SK-N-SH (cell line): ENCODE data around the gene FAM120A. TPM values are rescaled to one million over a fixed set of nuclear protein-coding genes. Genes with fewer than 3 reads are reported as not detected.

Source experiments
- CTCF ChIA-PET: fragments of 300-600, 350-600 bp; formaldehyde crosslinking; extraction: SDS; loops from one replicate; lab custom pipeline; 2021; lab: Yijun Ruan, JAX
- POLR2A ChIA-PET: fragments of 350-600 bp; sonication (Branson Sonifier 250); formaldehyde crosslinking; extraction: SDS; loops from one replicate; lab custom pipeline; 2020; ENCODE audit warnings: antibody characterized with exemption, inconsistent platforms; lab: Yijun Ruan, JAX
- DNase-seq: peaks from one replicate; pipeline ENCODE4 v3.0.0; 2012
- H2AFZ ChIP-seq: fragments of 200-600 bp; sonication (generic); 2 replicates; pipeline ENCODE4 v1.8.1; 2016; ENCODE audit warnings: antibody characterized with exemption, mild to moderate bottlenecking, low read depth
- H3F3A ChIP-seq: fragments of 200-600 bp; sonication (generic); replicated peaks from 2 replicates; pipeline ENCODE3; 2016; ENCODE audit warnings: antibody characterized with exemption, mild to moderate bottlenecking; ENCODE audit not compliant: insufficient read depth
- H3K27ac ChIP-seq, 2 experiments: fragments of 200-500 bp in 1 of 2; fragments of 200-600 bp in 1 of 2; sonication (Bioruptor generic) in 1 of 2; sonication (generic), shearing (Covaris generic) in 1 of 2; 2 replicates each; pipeline versions ENCODE4 v1.5.1 to v1.6.1; 2014 to 2016; ENCODE audit warnings: low read depth in 2 of 2, inconsistent platforms in 1 of 2, low read length in 1 of 2, mild to moderate bottlenecking in 1 of 2, mixed read lengths in 1 of 2
- H3K27me3 ChIP-seq: fragments of 200-600 bp; sonication (generic), shearing (Covaris generic); 2 replicates; pipeline ENCODE4 v1.6.1; 2016; ENCODE audit warnings: mixed run types; ENCODE audit not compliant: insufficient read depth
- H3K36me3 ChIP-seq, 2 experiments: fragments of 200-500 bp in 1 of 2; fragments of 200-600 bp in 1 of 2; sonication (Bioruptor generic) in 1 of 2; sonication (generic) in 1 of 2; replicated peaks in 1 of 2; 2 replicates each; pipeline versions ENCODE3 to v1.5.1; 2014 to 2016; ENCODE audit warnings: low read length in 1 of 2, mild to moderate bottlenecking in 1 of 2; ENCODE audit not compliant: insufficient read depth in 2 of 2, control insufficient read depth in 1 of 2
- H3K4me1 ChIP-seq, 2 experiments: fragments of 200-500 bp in 1 of 2; fragments of 200-600 bp in 1 of 2; sonication (Bioruptor generic) in 1 of 2; sonication (generic), shearing (Covaris generic) in 1 of 2; 2 replicates each; pipeline versions ENCODE4 v1.5.1 to v1.6.1; 2014 to 2016; ENCODE audit warnings: low read depth in 1 of 2, low read length in 1 of 2, mixed run types in 1 of 2; ENCODE audit not compliant: insufficient read depth in 2 of 2, control insufficient read depth in 1 of 2
- H3K4me2 ChIP-seq: fragments of 200-600 bp; sonication (generic), shearing (Covaris generic); 2 replicates; pipeline ENCODE4 v1.6.1; 2017; ENCODE audit warnings: mixed run types
- H3K4me3 ChIP-seq, 2 experiments: fragments of 200-500 bp in 1 of 2; fragments of 200-600 bp in 1 of 2; sonication (Bioruptor generic) in 1 of 2; sonication (generic), shearing (Covaris generic) in 1 of 2; 2 replicates each; pipeline versions ENCODE4 v1.5.1 to v1.8.1; 2014 to 2016; ENCODE audit warnings: low read depth in 2 of 2, inconsistent platforms in 1 of 2, low read length in 1 of 2, mild to moderate bottlenecking in 1 of 2, mixed read lengths in 1 of 2, moderate library complexity in 1 of 2
- H3K79me2 ChIP-seq: fragments of 200-600 bp; sonication (generic); 2 replicates; pipeline ENCODE4 v1.8.1; 2017; ENCODE audit warnings: mild to moderate bottlenecking; ENCODE audit not compliant: insufficient read depth
- H3K9ac ChIP-seq: fragments of 200-600 bp; sonication (generic); 2 replicates; pipeline ENCODE4 v1.6.1; 2017; ENCODE audit warnings: mixed run types
- H3K9me2 ChIP-seq: fragments of 200-600 bp; sonication (generic); 2 replicates; pipeline ENCODE4 v1.6.1; 2017; ENCODE audit warnings: mixed run types
- H3K9me3 ChIP-seq: fragments of 200-600 bp; sonication (generic); 2 replicates; pipeline ENCODE4 v1.6.1; 2017; ENCODE audit warnings: mixed run types, mild to moderate bottlenecking, moderate library complexity
- H4K20me1 ChIP-seq: fragments of 200-600 bp; sonication (generic); 2 replicates; pipeline ENCODE4 v1.6.1; 2017; ENCODE audit warnings: mild to moderate bottlenecking, mixed run types; ENCODE audit not compliant: insufficient read depth
- ELF1 ChIP-seq: IDR thresholded peaks from 2 replicates; pipeline ENCODE4 v1.4.0; 2012
- EP300 ChIP-seq, 2 experiments: IDR thresholded peaks; 2 replicates each; pipeline versions ENCODE4 v1.4.0 to v1.6.1; 2012; ENCODE audit warnings: borderline replicate concordance in 1 of 2, low read depth in 1 of 2, low read length in 1 of 2
- EZH2phosphoT487 ChIP-seq: fragments of 200-600 bp; sonication (generic); IDR thresholded peaks from 2 replicates; pipeline ENCODE4 v1.6.1; 2017; ENCODE audit warnings: low read depth, mixed run types, mild to moderate bottlenecking, antibody characterized with exemption, moderate library complexity, borderline replicate concordance
- FOXM1 ChIP-seq: IDR thresholded peaks from 2 replicates; pipeline ENCODE4 v1.4.0; 2012; ENCODE audit warnings: low read depth, mild to moderate bottlenecking
- JUND ChIP-seq: IDR thresholded peaks from 2 replicates; pipeline ENCODE4 v1.4.0; 2012
- MXI1 ChIP-seq: IDR thresholded peaks from 2 replicates; pipeline ENCODE4 v1.6.1; 2012; ENCODE audit warnings: mild to moderate bottlenecking, low read depth, low read length, improper control_type of control experiment
- NRF1 ChIP-seq: IDR thresholded peaks from 2 replicates; pipeline ENCODE4 v1.6.1; 2012; ENCODE audit warnings: low read depth, mild to moderate bottlenecking, low read length
- POLR2AphosphoS5 ChIP-seq: IDR thresholded peaks from 2 replicates; pipeline ENCODE4 v1.6.1; 2012; ENCODE audit warnings: low read depth, low read length
- RFX5 ChIP-seq: IDR thresholded peaks from 2 replicates; pipeline ENCODE4 v1.6.1; 2012; ENCODE audit warnings: mild to moderate bottlenecking, improper control_type of control experiment, low read length
- SIN3A ChIP-seq: IDR thresholded peaks from 2 replicates; pipeline ENCODE4 v1.6.1; 2012; ENCODE audit warnings: low read depth, mild to moderate bottlenecking, low read length, moderate library complexity, borderline replicate concordance
- TAF1 ChIP-seq: IDR thresholded peaks from 2 replicates; pipeline ENCODE4 v1.6.1; 2012; ENCODE audit warnings: low read depth, mild to moderate bottlenecking, low read length, moderate library complexity, borderline replicate concordance
- YY1 ChIP-seq: IDR thresholded peaks from 2 replicates; pipeline ENCODE4 v1.4.0; 2012; ENCODE audit warnings: low read depth, mild to moderate bottlenecking
- WGBS: methylation state at CpG from one replicate; pipeline ENCODE4 v1.1.6; 2017; ENCODE audit warnings: low lambda C conversion rate; 5-methylcytosine and 5-hydroxymethylcytosine counted together
- polyA plus RNA-seq, 3 experiments: library from polyadenylated mRNA; depleted of rRNA; stranded (reverse); fragments of >200 nt; gene quantifications; 2 replicates each; pipeline ENCODE4 v1.2.3, GENCODE V29; 2012
- TF ChIP-seq, protein P1 (sequence below): fragments of 150-350 bp; IDR thresholded peaks from 2 replicates; pipeline ENCODE4 v1.6.1; 2017; ENCODE audit warnings: antibody characterized with exemption, low read length, low read depth, borderline replicate concordance
- TF ChIP-seq, protein P2 (sequence below): fragments of 200-600 bp; sonication (generic); IDR thresholded peaks from 2 replicates; pipeline ENCODE4 v1.6.1; 2017; ENCODE audit warnings: antibody characterized with exemption, mild to moderate bottlenecking, moderate library complexity
- TF ChIP-seq, protein P3 (sequence below): IDR thresholded peaks from 2 replicates; pipeline ENCODE4; 2012
- TF ChIP-seq, protein P4 (sequence below): fragments of 150-350 bp; IDR thresholded peaks from 2 replicates; pipeline ENCODE4 v1.6.1; 2016; ENCODE audit warnings: mild to moderate bottlenecking, low read depth, low read length

Gene FAM120A
- polyA plus RNA-seq, 1 of the 3 experiments (the other 2 are of a cell fraction) = 58.6 TPM

DNA sequence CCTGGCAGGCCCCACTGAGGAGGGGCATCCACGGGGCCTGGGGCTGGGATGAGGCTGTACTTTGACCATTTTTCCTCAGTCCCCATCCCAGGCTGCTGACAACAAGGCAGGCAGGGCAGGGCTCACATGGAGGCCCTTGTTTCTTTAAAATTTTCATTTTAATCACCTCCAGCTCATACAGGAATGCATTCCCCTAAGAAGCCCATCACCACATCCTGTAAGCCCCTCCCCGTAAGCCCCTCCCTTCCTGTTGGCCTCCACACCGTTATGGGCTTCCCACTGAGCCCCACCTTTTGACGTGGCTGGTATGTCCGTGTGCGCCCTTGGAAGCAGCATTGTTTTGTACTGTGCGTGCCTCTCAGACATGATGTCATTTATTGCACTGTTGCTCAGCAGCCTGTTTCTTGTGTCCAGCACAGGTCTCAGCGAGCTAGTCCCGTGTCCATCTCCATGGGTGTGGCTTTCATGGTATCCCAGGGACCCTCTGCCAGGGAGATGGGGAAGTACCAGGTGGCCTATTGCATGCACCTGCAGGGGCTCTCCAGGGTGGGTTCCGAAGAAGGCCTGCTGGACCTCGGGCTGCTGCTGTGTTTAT is 147.3 kb downstream of the FAM120A start:
- no peak for DNase-seq
- Histone ChIP-seq H3K79me2 (peaks cover 41% of the 10 kb centered on the region; the same call in 1 of the 2 replicates), H3K4me3 (no peak overlapping the region), H4K20me1 (peaks cover 25% of the 10 kb centered on the region; the same call in 1 of the 2 replicates), H3K9me3 (no peaks in the 10 kb centered on the region), H3K4me1 (peaks cover 0 to 7% of the 10 kb centered on the region in 2 experiments; a peak in 1 of 4 replicates), H3F3A (no peaks in the 10 kb centered on the region), H3K4me2 (no peak overlapping the region), H3K9ac (no peak overlapping the region), H3K9me2 (no peaks in the 10 kb centered on the region), H3K36me3 (peaks cover 0 to 2% of the 10 kb centered on the region in 2 experiments), H2AFZ (no peak overlapping the region)
- 94% methylated on average over 10 of the region's 11 CpGs for WGBS
- ChIA-PET POLR2A (no interaction called here), CTCF (no interaction called here)
- TF ChIP-seq JUND = no peak
- TF ChIP-seq NRF1 = no peak
- TF ChIP-seq, protein P1, sequence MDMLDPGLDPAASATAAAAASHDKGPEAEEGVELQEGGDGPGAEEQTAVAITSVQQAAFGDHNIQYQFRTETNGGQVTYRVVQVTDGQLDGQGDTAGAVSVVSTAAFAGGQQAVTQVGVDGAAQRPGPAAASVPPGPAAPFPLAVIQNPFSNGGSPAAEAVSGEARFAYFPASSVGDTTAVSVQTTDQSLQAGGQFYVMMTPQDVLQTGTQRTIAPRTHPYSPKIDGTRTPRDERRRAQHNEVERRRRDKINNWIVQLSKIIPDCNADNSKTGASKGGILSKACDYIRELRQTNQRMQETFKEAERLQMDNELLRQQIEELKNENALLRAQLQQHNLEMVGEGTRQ = no peak
- TF ChIP-seq, protein P2, sequence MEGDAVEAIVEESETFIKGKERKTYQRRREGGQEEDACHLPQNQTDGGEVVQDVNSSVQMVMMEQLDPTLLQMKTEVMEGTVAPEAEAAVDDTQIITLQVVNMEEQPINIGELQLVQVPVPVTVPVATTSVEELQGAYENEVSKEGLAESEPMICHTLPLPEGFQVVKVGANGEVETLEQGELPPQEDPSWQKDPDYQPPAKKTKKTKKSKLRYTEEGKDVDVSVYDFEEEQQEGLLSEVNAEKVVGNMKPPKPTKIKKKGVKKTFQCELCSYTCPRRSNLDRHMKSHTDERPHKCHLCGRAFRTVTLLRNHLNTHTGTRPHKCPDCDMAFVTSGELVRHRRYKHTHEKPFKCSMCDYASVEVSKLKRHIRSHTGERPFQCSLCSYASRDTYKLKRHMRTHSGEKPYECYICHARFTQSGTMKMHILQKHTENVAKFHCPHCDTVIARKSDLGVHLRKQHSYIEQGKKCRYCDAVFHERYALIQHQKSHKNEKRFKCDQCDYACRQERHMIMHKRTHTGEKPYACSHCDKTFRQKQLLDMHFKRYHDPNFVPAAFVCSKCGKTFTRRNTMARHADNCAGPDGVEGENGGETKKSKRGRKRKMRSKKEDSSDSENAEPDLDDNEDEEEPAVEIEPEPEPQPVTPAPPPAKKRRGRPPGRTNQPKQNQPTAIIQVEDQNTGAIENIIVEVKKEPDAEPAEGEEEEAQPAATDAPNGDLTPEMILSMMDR = no peak
- TF ChIP-seq TAF1 = no peak
- no peak for TF ChIP-seq ELF1
- TF ChIP-seq MXI1 = no peak
- TF ChIP-seq, protein P3, sequence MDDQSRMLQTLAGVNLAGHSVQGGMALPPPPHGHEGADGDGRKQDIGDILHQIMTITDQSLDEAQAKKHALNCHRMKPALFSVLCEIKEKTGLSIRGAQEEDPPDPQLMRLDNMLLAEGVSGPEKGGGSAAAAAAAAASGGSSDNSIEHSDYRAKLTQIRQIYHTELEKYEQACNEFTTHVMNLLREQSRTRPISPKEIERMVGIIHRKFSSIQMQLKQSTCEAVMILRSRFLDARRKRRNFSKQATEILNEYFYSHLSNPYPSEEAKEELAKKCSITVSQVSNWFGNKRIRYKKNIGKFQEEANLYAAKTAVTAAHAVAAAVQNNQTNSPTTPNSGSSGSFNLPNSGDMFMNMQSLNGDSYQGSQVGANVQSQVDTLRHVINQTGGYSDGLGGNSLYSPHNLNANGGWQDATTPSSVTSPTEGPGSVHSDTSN = no peak
- no peak for TF ChIP-seq FOXM1
- TF ChIP-seq YY1 = no peak
- TF ChIP-seq EZH2phosphoT487 = no peak
- TF ChIP-seq POLR2AphosphoS5 = no peak
- no peak for TF ChIP-seq SIN3A
- TF ChIP-seq, protein P4, sequence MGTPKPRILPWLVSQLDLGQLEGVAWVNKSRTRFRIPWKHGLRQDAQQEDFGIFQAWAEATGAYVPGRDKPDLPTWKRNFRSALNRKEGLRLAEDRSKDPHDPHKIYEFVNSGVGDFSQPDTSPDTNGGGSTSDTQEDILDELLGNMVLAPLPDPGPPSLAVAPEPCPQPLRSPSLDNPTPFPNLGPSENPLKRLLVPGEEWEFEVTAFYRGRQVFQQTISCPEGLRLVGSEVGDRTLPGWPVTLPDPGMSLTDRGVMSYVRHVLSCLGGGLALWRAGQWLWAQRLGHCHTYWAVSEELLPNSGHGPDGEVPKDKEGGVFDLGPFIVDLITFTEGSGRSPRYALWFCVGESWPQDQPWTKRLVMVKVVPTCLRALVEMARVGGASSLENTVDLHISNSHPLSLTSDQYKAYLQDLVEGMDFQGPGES = no peak
- no peak for TF ChIP-seq EP300 (IDR thresholded peaks at IDR 0.05; ENCODE audit: borderline replicate concordance in 1 of 2, low read depth in 1 of 2, low read length in 1 of 2)
- TF ChIP-seq RFX5 = no peak
- TF ChIP-seq, all 33 proteins: peak for 0
- no peak overlapping the region for H3K27ac ChIP-seq
- no peaks in the 10 kb centered on the region for H3K27me3 ChIP-seq
